Subcutaneous abdominal adipose tissue (tissue), 5 donors: ENCODE measurements around the gene LRRK1.
A peak's percentile ranks its signal among the peaks of the same experiment; 100 is the strongest.

ENCODE experiments used
- H3K27ac ChIP-seq: one replicate; pipeline ENCODE4 v1.7.0; 2013; ENCODE audit warnings: low read depth, mild to moderate bottlenecking, inconsistent platforms, low read length, moderate library complexity
- H3K27me3 ChIP-seq, 5 donors: one replicate each; pipeline ENCODE4 v1.7.0; 2013; ENCODE audit warnings: low read length in 5 of 5, inconsistent platforms in 1 of 5; ENCODE audit not compliant: control insufficient read depth in 5 of 5, insufficient read depth in 4 of 5
- H3K36me3 ChIP-seq, 5 donors: one replicate each; pipeline ENCODE4 v1.7.0; 2013; ENCODE audit warnings: low read length in 5 of 5; ENCODE audit not compliant: control insufficient read depth in 5 of 5, insufficient read depth in 5 of 5
- H3K4me1 ChIP-seq, 5 donors: one replicate each; pipeline ENCODE4 v1.7.0; 2013; ENCODE audit warnings: low read length in 5 of 5, mild to moderate bottlenecking in 3 of 5, moderate library complexity in 1 of 5; ENCODE audit not compliant: control insufficient read depth in 5 of 5, insufficient read depth in 5 of 5
- H3K4me3 ChIP-seq, 5 donors: one replicate each; pipeline ENCODE4 v1.7.0; 2013; ENCODE audit warnings: low read length in 5 of 5, low read depth in 1 of 5
- H3K9ac ChIP-seq, 5 donors: one replicate each; pipeline ENCODE4 v1.7.0; 2013; ENCODE audit warnings: low read length in 5 of 5, mild to moderate bottlenecking in 4 of 5, moderate library complexity in 3 of 5
- H3K9me3 ChIP-seq, 5 donors: one replicate each; pipeline ENCODE4 v1.7.0; 2013; ENCODE audit warnings: low read length in 5 of 5; ENCODE audit not compliant: control insufficient read depth in 5 of 5
- donor health status: healthy.
- donor health status: healthy.
- donor health status: healthy.
- donor health status: healthy.
- donor health status: healthy.

The LRRK1 gene

GRCh38 chr15:100891307-100892012 lies 27.7 kb upstream of the LRRK1 start:
- Histone ChIP-seq H3K27ac (no peak overlapping the region), H3K9ac (no peak overlapping the region), H3K27me3 (peaks cover 0 to 20% (median 2%) of the 10 kb centered on the region in 5 donors), H3K4me3 (no peak overlapping the region), H3K9me3 (no peaks in the 10 kb centered on the region), H3K4me1 (peaks cover 4 to 27% (median 13%) of the 10 kb centered on the region in 5 donors), H3K36me3 (peaks cover 0 to 4% (median 0%) of the 10 kb centered on the region in 5 donors)

- peaks cover 0 to 19% (median 2%) of the 10 kb centered on the region in 5 donors for H3K27me3 ChIP-seq
- H3K4me1 ChIP-seq, result peaks cover 4 to 27% (median 13%) of the 10 kb centered on the region in 5 donors
- peak overlapping the region in 1 of 5 donors; percentile 23 for H3K9ac ChIP-seq
Measured at GRCh38 chr15:100892013-100892355, 27.2 kb upstream of the LRRK1 start.

GRCh38 chr15:100893261-100893963 lies 25.7 kb upstream of the LRRK1 start:
- no peak overlapping the region for H3K4me3 ChIP-seq
- peaks cover 0 to 19% (median 2%) of the 10 kb centered on the region in 5 donors for H3K27me3 ChIP-seq
- no peaks in the 10 kb centered on the region for H3K9me3 ChIP-seq
- H3K36me3 ChIP-seq, result peaks cover 0 to 8% (median 0%) of the 10 kb centered on the region in 5 donors
- H3K27ac ChIP-seq, result no peak overlapping the region
- H3K4me1 ChIP-seq, result peaks cover 4 to 29% (median 13%) of the 10 kb centered on the region in 5 donors
- no peak overlapping the region for H3K9ac ChIP-seq

More at GRCh38 chr15:100892013-100892355, 27.2 kb upstream of the LRRK1 start:
- Histone ChIP-seq H3K4me3 (no peak overlapping the region), H3K9me3 (no peaks in the 10 kb centered on the region), H3K36me3 (peaks cover 0 to 4% (median 0%) of the 10 kb centered on the region in 5 donors), H3K27ac (no peak overlapping the region)

GRCh38 chr15:100893964-100894295 lies 25.2 kb upstream of the LRRK1 start:
- Histone ChIP-seq H3K27ac (no peak overlapping the region), H3K27me3 (peaks cover 0 to 15% (median 2%) of the 10 kb centered on the region in 5 donors), H3K9ac (no peak overlapping the region), H3K4me1 (peaks cover 4 to 31% (median 10%) of the 10 kb centered on the region in 5 donors), H3K4me3 (no peak overlapping the region), H3K36me3 (peaks cover 0 to 8% (median 2%) of the 10 kb centered on the region in 5 donors), H3K9me3 (no peaks in the 10 kb centered on the region)

- no peak overlapping the region for H3K27ac ChIP-seq
- H3K36me3 ChIP-seq, result peaks cover 0 to 8% (median 2%) of the 10 kb centered on the region in 5 donors
- H3K9me3 ChIP-seq, result no peaks in the 10 kb centered on the region
- no peak overlapping the region for H3K9ac ChIP-seq
- peaks cover 0 to 34% (median under 1%) of the 10 kb centered on the region in 5 donors for H3K4me1 ChIP-seq
- no peak overlapping the region for H3K4me3 ChIP-seq
- H3K27me3 ChIP-seq, result peaks cover 0 to 9% (median 2%) of the 10 kb centered on the region in 5 donors
Measured at GRCh38 chr15:100895721-100896120, 23.4 kb upstream of the LRRK1 start.

GRCh38 chr15:100897221-100898151 lies 21.7 kb upstream of the LRRK1 start:
- Histone ChIP-seq H3K4me3 (no peak overlapping the region), H3K36me3 (peaks cover 0 to 8% (median 2%) of the 10 kb centered on the region in 5 donors), H3K4me1 (peaks cover 2 to 43% (median 17%) of the 10 kb centered on the region in 5 donors), H3K9ac (no peak overlapping the region), H3K27me3 (peaks cover 0 to 6% (median 0%) of the 10 kb centered on the region in 5 donors), H3K27ac (no peak overlapping the region), H3K9me3 (no peaks in the 10 kb centered on the region)

- Histone ChIP-seq H3K9ac (no peak overlapping the region), H3K36me3 (peaks cover 0 to 8% (median 2%) of the 10 kb centered on the region in 5 donors), H3K4me3 (no peak overlapping the region), H3K4me1 (peaks cover 2 to 50% (median 23%) of the 10 kb centered on the region in 5 donors), H3K9me3 (no peaks in the 10 kb centered on the region), H3K27me3 (peaks cover 0 to 3% (median 0%) of the 10 kb centered on the region in 5 donors), H3K27ac (no peak overlapping the region)
Measured at GRCh38 chr15:100898152-100898490, 21.0 kb upstream of the LRRK1 start.

GRCh38 chr15:100898661-100899462 lies 20.3 kb upstream of the LRRK1 start:
- no peak overlapping the region for H3K4me3 ChIP-seq
- peaks cover 0 to 8% (median 0%) of the 10 kb centered on the region in 5 donors for H3K36me3 ChIP-seq
- H3K9me3 ChIP-seq, result no peaks in the 10 kb centered on the region
- H3K4me1 ChIP-seq, result peaks cover 2 to 51% (median 23%) of the 10 kb centered on the region in 5 donors
- H3K27ac ChIP-seq, result no peak overlapping the region
- no peak overlapping the region for H3K9ac ChIP-seq
- H3K27me3 ChIP-seq, result peaks cover 0 to 2% (median 0%) of the 10 kb centered on the region in 5 donors

- Histone ChIP-seq H3K9me3 (no peaks in the 10 kb centered on the region), H3K9ac (no peak overlapping the region), H3K36me3 (peaks cover 0 to 8% (median 0%) of the 10 kb centered on the region in 5 donors), H3K4me3 (no peak overlapping the region), H3K27ac (no peak overlapping the region), H3K27me3 (peaks cover 0 to 2% (median 0%) of the 10 kb centered on the region in 5 donors), H3K4me1 (peaks cover 2 to 51% (median 23%) of the 10 kb centered on the region in 5 donors)
Measured at GRCh38 chr15:100899601-100900000, 19.6 kb upstream of the LRRK1 start.
